GM19099 (cell line): ENCODE data around the gene CFAP99.

Experiments
- POLR2A ChIP-seq: IDR thresholded peaks from 3 replicates; pipeline ENCODE4 v1.6.1; 2011; ENCODE audit warnings: low read depth; ENCODE audit not compliant: insufficient read length; ENCODE audit errors: extremely low read depth

The CFAP99 gene

GRCh38 chr4:2416564-2417225 is 2.1 kb upstream of the CFAP99 start:
- TF ChIP-seq POLR2A, result no peak

GRCh38 chr4:2417226-2417764 is 1.5 kb upstream of the CFAP99 start:
- no peak for TF ChIP-seq POLR2A

- TF ChIP-seq POLR2A, result no peak
Observed at GRCh38 chr4:2417765-2418649, 748 bp upstream of the CFAP99 start, which contains the start of gene ZFYVE28. Gene ZFYVE28 (minus strand): TSS chr4:2418645. CDS start chr4:2418323, 322 bp downstream.

- no peak for TF ChIP-seq POLR2A
Observed at GRCh38 chr4:2419814-2420213, 1.1 kb downstream of the CFAP99 start.

- TF ChIP-seq POLR2A, result no peak
Observed at GRCh38 chr4:2421928-2422327, 3.2 kb downstream of the CFAP99 start.

GRCh38 chr4:2423066-2423465 is 4.3 kb downstream of the CFAP99 start:
- TF ChIP-seq POLR2A, result no peak

- no peak for TF ChIP-seq POLR2A
Observed at GRCh38 chr4:2423695-2424094, 4.9 kb downstream of the CFAP99 start.

GRCh38 chr4:2424581-2424980 is 5.8 kb downstream of the CFAP99 start:
- no peak for TF ChIP-seq POLR2A

- TF ChIP-seq POLR2A, result no peak
Observed at GRCh38 chr4:2425386-2426068, 6.8 kb downstream of the CFAP99 start.

- TF ChIP-seq POLR2A, result no peak
Observed at GRCh38 chr4:2426069-2426397, 7.3 kb downstream of the CFAP99 start.

- TF ChIP-seq POLR2A, result no peak
Observed at GRCh38 chr4:2426711-2427275, 8.0 kb downstream of the CFAP99 start.

- TF ChIP-seq POLR2A, result no peak
Observed at GRCh38 chr4:2427383-2428334, 8.9 kb downstream of the CFAP99 start.

GRCh38 chr4:2428496-2429213 is 9.9 kb downstream of the CFAP99 start:
- TF ChIP-seq POLR2A, result no peak
